Subcutaneous preadipocyte (primary cell): ENCODE measurements around the gene TLR9. TPM values are rescaled to one million over a fixed set of nuclear protein-coding genes. Genes with fewer than 3 reads are reported as not detected.
A peak's percentile ranks its signal among the peaks of the same experiment; 100 is the strongest.

Experiments used
- small RNA-seq: library from RNA; depleted of rRNA; stranded (forward); fragments of <200 nt; gene quantifications from one replicate; pipeline ENCODE3, GENCODE V24; 2012
- total RNA-seq: library from RNA; depleted of rRNA; stranded (reverse); fragments of >200 nt; gene quantifications from 2 replicates; pipeline ENCODE4 v1.2.3, GENCODE V29; 2012

TLR9 gene
- not detected in 2 replicates for total RNA-seq

GRCh38 chr3:52225452-52226228 is at the start of gene TLR9:
Gene TLR9, minus strand, starts transcription at chr3:52225645. Its CDS starts 116 bp downstream, at chr3:52225529.

GRCh38 chr3:52245322-52246263 is 20.1 kb upstream of the TLR9 start, which contains the start of gene PPM1M:
Gene PPM1M, plus strand, starts transcription at chr3:52245759. Its CDS starts 66 bp downstream, at chr3:52245825.

GRCh38 chr3:52238761-52239701 is 13.6 kb upstream of the TLR9 start, which contains the start of gene TWF2:
Gene TWF2, minus strand, starts transcription at chr3:52239158. Its CDS starts 142 bp downstream, at chr3:52239016.

GRCh38 chr3:52197842-52198625 is 27.4 kb downstream of the TLR9 start, which contains the start of gene ALAS1:
Gene ALAS1, plus strand, starts transcription at chr3:52198160. Its CDS starts 1,082 bp downstream, at chr3:52199242.

Small RNA genes within 50 kb of the gene (small RNA-seq; reads per million reads assigned to genes)
- gene MIRLET7G, result 1,186 reads per million, percentile 100 among the genes with 10 or more reads in this experiment

Other genes starting within 250 kb of the TLR9 start
- gene ACY1, start 242.1 kb downstream of the TLR9 start, total RNA-seq, result 71.7 and 79.0 TPM in 2 replicates
- gene RPL29, start 229.8 kb downstream of the TLR9 start, total RNA-seq, result 932 and 1,672 TPM in 2 replicates
- gene DUSP7, start 169.1 kb downstream of the TLR9 start, total RNA-seq, result 8.1 and 19.5 TPM in 2 replicates
- 9.9 and 11.9 TPM in 2 replicates for gene POC1A, start 71.2 kb downstream of the TLR9 start, total RNA-seq
- 30.5 and 38.3 TPM in 2 replicates for gene ALAS1, start 27.5 kb downstream of the TLR9 start, total RNA-seq
- gene TWF2, start 13.5 kb upstream of the TLR9 start, total RNA-seq, result 122 and 144 TPM in 2 replicates
- gene PPM1M, start 20.1 kb upstream of the TLR9 start, total RNA-seq, result 10.9 and 17.6 TPM in 2 replicates
- gene WDR82, start 53.0 kb upstream of the TLR9 start, total RNA-seq, result 43.0 and 57.3 TPM in 2 replicates
- gene GLYCTK, start 62.2 kb upstream of the TLR9 start, total RNA-seq, result 18.0 and 18.4 TPM in 2 replicates
- gene DNAH1, start 90.7 kb upstream of the TLR9 start, total RNA-seq, result 2.5 and 6.6 TPM in 2 replicates
- 50.7 and 59.8 TPM in 2 replicates for gene BAP1, start 184.4 kb upstream of the TLR9 start, total RNA-seq
- 5.5 and 6.1 TPM in 2 replicates for gene PHF7, start 185.0 kb upstream of the TLR9 start, total RNA-seq
- 0.20 TPM in 1 of 2 replicates, not detected in the other for gene SEMA3G, start 219.5 kb upstream of the TLR9 start, total RNA-seq
- gene TNNC1, start 228.4 kb upstream of the TLR9 start, total RNA-seq, result 0.37 TPM in 1 of 2 replicates, not detected in the other
- gene NISCH, start 230.0 kb upstream of the TLR9 start, total RNA-seq, result 48.1 and 53.4 TPM in 2 replicates